GM18507 (cell line): ENCODE data around the gene ZYX.
"Not testable (repeated sequence)": the region's sequence is repeated elsewhere in the genome, so short reads cannot be mapped to it uniquely, and the experiment has no call there.

Source experiments
- DNase-seq: peaks from one replicate; pipeline ENCODE4 v3.0.0; 2011; ENCODE audit warnings: low read depth; ENCODE audit not compliant: insufficient read length; ENCODE audit errors: extremely low spot score
- FAIRE-seq: peaks from 2 replicates; lab custom pipeline; 2011; peaks lifted over from hg19 to GRCh38; lab: Jason Lieb, UNC

ZYX gene

GRCh38 chr7:143410521-143411004 is 29.4 kb downstream of the ZYX start:
- no peak for DNase-seq
- no peak for FAIRE-seq

GRCh38 chr7:143411976-143412708 is 31.0 kb downstream of the ZYX start:
- no peak for FAIRE-seq
- DNase-seq = no peak

DNA sequence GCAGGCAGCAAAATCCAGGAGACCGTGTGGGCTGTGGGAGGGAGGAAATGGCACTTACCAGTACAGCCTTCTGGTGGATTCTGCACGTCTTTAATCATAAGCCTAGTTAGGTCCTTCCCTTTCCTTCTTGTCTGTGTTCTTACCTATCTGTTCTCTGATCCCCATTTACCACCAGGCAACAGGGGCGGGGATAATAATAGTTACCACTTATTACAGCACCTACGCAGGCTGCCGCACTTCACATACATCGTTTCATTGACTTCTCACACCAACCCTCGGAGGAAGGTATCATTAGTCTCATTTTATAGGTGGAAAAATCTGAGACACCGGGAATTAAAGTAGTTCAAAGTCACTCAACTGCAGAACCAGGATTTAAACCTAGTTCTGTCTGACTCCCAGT is 32.0 kb downstream of the ZYX start:
- DNase-seq (no peak), FAIRE-seq (no peak)

GRCh38 chr7:143415209-143415608 is 34.1 kb downstream of the ZYX start:
- not testable (repeated sequence) for FAIRE-seq, DNase-seq

DNA sequence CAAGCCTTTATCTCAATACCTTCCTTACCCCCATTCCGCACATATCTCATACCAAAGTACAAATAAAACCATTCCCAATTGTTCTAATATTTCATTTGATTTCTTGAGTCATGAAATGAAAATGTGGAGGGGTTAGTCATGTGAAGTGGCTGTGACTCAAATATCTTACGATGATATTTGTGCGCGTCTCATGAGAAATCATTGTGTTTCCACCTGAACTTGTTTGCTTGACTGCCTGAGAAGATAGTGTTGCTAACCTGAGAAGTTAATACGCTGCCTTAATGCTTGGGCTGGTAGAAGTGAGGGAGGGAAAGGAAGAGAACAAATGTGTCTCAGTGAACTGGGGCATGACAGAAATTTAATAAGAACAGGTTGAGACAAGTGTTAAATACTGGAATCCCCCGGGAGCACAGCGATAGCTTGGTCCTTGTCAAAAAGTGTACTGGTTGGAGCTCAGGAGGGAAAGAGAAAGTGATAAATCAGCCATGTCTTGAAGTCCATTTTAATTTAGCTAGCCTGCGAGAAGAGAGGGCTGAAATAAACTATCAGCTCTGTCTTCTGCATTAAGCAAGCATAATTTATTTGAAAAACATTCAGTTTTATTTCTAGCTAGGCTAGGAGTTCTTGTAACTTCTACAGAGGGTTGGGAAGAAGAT is 34.7 kb downstream of the ZYX start:
- FAIRE-seq (no peak), DNase-seq (no peak)

- peak; percentile 78 for FAIRE-seq
- peak; percentile 26 for DNase-seq
Measured at GRCh38 chr7:143416565-143417149, 35.5 kb downstream of the ZYX start.

DNA sequence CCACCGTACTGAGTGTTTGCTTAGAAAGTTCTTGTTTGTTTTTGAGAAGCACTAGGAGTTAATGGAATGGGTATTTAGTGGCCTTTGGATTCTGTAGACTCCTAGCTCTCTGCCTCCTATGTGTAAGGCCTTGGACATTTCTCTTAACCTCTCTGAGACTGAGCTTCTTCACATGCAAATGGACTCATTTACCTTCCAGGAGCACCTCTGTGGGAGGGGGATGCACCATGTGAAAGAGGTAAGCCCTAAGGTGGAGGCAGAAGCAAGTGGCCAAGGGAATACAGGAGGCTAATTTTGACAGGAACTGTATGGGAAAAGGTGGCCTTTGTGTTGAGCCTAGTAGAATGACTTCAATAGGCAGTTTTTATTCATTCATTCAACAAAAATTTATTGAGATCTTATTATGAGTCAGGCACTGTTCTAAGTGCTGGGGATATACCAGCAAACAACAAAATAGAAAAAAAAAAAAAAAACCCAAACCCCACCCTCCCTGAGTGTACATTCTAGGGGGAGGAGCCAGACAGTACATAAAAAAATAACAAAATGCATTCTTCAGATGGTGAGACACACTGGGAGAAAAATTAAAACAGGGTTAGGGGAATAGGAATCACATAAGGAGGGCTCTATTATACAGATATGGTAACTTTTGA is 36.7 kb downstream of the ZYX start:
- FAIRE-seq (no peak), DNase-seq (no peak)

GRCh38 chr7:143418681-143419458 is 37.7 kb downstream of the ZYX start:
- DNase-seq (no peak), FAIRE-seq (no peak)

GRCh38 chr7:143419880-143420279 is 38.7 kb downstream of the ZYX start:
- DNase-seq = no peak
- no peak for FAIRE-seq

GRCh38 chr7:143420624-143421023 is 39.5 kb downstream of the ZYX start:
- DNase-seq, FAIRE-seq: not testable (repeated sequence)

- DNase-seq (no peak), FAIRE-seq (no peak)
Measured at GRCh38 chr7:143422033-143422432, 40.9 kb downstream of the ZYX start.

- not testable (repeated sequence) for DNase-seq, FAIRE-seq
Measured at GRCh38 chr7:143424476-143424875, 43.3 kb downstream of the ZYX start.

- no peak for DNase-seq
- no peak for FAIRE-seq
Measured at GRCh38 chr7:143426479-143427142, 45.5 kb downstream of the ZYX start.

GRCh38 chr7:143429770-143430698 is 48.9 kb downstream of the ZYX start:
- FAIRE-seq = no peak
- DNase-seq = no peak

DNA sequence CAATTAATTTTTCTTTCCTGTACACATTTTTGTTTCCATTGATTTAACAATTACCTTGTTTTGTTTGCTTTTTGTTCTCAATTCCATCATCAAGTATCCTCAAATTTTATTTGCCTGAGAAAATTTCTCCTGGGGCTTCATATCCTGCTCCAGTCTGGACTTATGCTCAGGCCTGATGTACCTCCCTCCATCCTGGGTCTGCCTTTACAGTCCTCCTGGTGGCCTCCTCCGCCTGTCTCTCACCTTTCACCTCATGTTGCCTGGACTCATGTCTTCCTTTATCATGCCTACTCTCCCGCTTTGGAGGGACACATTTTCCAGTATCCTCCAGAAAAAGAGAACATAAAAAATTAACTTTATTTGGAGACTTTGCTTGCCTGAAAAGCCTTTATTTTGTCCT is 50.0 kb downstream of the ZYX start:
- FAIRE-seq (no peak), DNase-seq (no peak)

- FAIRE-seq (no peak), DNase-seq (no peak)
Measured at GRCh38 chr7:143433759-143434158, 52.6 kb downstream of the ZYX start.

DNA sequence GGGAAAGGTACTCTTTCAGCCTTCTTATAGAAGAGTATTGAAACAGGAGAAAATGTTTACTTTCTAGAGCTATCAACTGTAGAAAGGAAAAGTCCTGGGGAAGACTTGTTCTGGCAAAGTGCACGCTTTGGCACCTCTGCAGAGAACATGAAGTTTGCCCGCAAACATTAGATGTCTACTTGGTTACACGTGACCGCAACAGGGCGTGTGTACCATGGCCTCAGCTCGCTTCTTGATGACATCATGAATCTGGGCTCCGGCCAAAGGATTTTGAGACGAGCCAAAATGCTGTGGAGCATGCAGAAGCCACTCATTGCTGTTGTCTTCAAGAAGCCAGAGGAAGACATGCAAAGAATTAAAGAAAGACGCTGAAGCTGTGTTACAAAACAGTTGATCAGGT is 53.5 kb downstream of the ZYX start:
- FAIRE-seq (no peak), DNase-seq (no peak)

DNA sequence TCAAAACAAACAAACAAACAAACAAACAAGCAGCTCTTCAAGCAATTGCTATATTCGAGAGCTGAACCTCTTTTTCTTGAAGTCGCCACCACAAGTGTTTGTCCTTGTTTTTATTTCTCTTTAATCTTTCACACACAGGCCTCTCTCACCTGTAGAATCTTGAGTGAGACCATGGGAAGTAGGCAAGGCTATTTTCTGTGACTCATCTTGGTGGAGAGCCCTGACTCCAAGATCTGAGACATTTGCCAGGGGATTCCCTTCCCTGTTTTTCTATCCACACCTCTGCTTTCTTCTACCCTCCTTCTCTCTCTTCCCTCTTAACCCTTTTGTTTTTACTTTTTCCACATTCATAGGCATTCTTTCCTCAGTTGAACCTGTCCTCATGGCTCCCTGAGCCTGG is 54.1 kb downstream of the ZYX start:
- FAIRE-seq = no peak
- DNase-seq = no peak
